HCT116 (cell line): Measurements from ENCODE around the gene MTA1.

Experiments
- CBX3 ChIP-seq: IDR thresholded peaks from 2 replicates; pipeline ENCODE4 v1.6.1; 2012; ENCODE audit warnings: low read depth
- EGR1 ChIP-seq: IDR thresholded peaks from 2 replicates; pipeline ENCODE4 v1.6.1; 2012; ENCODE audit warnings: low read depth
- ELF1 ChIP-seq: IDR thresholded peaks from 2 replicates; pipeline ENCODE4 v1.6.1; 2012; ENCODE audit warnings: low read depth, borderline replicate concordance
- EZH2 ChIP-seq: fragments of 200-600 bp; sonication (generic); IDR thresholded peaks from 2 replicates; pipeline ENCODE4 v1.6.1; 2017; ENCODE audit warnings: antibody characterized with exemption, mixed run types
- JUND ChIP-seq: IDR thresholded peaks from 2 replicates; pipeline ENCODE4 v1.6.1; 2012
- POLR2A ChIP-seq: IDR thresholded peaks from 2 replicates; pipeline ENCODE4 v1.7.0; 2011; ENCODE audit warnings: borderline replicate concordance; ENCODE audit not compliant: insufficient read depth, insufficient read length; ENCODE audit errors: extremely low read depth
- POLR2AphosphoS5 ChIP-seq: IDR thresholded peaks from 2 replicates; pipeline ENCODE4 v1.6.1; 2011; ENCODE audit warnings: mild to moderate bottlenecking, low read depth, low read length, moderate library complexity
- SIN3A ChIP-seq: IDR thresholded peaks from 2 replicates; pipeline ENCODE4 v1.6.1; 2012; ENCODE audit warnings: low read depth
- SP1 ChIP-seq: IDR thresholded peaks from 2 replicates; pipeline ENCODE4 v1.6.1; 2012; ENCODE audit warnings: low read depth
- YY1 ChIP-seq: IDR thresholded peaks from 2 replicates; pipeline ENCODE4 v1.6.1; 2011; ENCODE audit warnings: low read length, low read depth, moderate library complexity, mild to moderate bottlenecking; ENCODE audit not compliant: insufficient replicate concordance; ENCODE audit errors: extremely low read depth
- TF ChIP-seq, protein P1 (sequence below), 3 experiments: fragments of 200-600 bp in 1 of 3; sonication (generic) in 1 of 3; IDR thresholded peaks in 2 of 3; conservative IDR thresholded peaks in 1 of 3; 2 replicates each; pipeline ENCODE4 v1.5.1; 2012 to 2017; ENCODE audit warnings: low read depth in 2 of 3, low read length in 2 of 3, antibody characterized with exemption in 1 of 3, borderline replicate concordance in 1 of 3, control low read depth in 1 of 3, mild to moderate bottlenecking in 1 of 3, mixed read lengths in 1 of 3, mixed run types in 1 of 3, moderate library complexity in 1 of 3; ENCODE audit not compliant: insufficient read depth in 1 of 3
- TF ChIP-seq, protein P2 (sequence below): IDR thresholded peaks from 2 replicates; pipeline ENCODE4 v1.6.1; 2011; ENCODE audit warnings: mild to moderate bottlenecking, low read length, moderate library complexity; ENCODE audit not compliant: insufficient replicate concordance; ENCODE audit errors: extremely low read depth

DNA sequence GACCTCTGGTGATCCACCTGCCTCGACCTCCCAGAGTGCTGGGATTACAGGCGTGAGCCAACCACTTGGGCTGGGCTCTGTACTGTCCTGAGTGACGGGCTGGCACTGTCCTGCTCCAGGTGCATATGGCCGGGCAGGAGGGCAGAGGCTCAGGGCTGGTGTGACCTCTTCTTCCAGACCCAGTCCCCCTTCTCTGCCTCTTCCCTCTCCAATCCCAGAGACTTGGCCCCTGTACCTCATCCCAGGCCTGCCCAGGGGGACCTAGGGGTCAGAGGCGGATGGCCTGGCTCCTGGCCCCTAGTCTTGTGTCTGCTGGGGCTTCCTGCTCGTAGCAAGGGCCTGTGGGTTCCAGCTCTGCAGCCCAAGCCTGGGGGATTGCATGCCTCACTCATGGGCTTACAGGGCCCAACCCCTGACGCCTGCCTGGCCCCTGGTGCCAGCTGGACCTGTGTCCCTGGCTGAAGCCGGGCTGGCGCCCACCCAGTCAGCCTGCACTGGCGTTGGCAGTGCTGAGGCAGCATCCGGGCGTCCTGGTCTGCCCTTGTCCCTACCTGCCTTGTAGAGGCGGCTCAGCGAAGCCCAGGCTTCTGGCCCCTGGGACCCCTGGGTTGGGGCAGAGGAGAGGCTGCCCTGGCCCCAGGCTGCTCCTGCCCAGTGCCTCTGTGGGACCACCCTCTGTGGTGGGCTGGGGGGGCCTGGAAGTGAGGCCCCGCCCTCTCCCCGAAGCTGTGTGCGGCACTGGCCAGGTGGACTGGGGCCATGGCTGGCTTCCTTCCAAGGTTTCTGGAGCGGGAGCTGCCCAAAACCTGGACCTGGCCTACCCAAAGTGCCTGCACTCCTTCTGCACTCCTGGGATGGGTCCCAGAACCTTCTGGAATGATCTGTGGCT, 75.7 kb downstream of the MTA1 start:
- no peak for TF ChIP-seq YY1
- no peak for TF ChIP-seq EGR1
- TF ChIP-seq POLR2AphosphoS5, result no peak
- no peak for TF ChIP-seq EZH2
- TF ChIP-seq, protein P1, sequence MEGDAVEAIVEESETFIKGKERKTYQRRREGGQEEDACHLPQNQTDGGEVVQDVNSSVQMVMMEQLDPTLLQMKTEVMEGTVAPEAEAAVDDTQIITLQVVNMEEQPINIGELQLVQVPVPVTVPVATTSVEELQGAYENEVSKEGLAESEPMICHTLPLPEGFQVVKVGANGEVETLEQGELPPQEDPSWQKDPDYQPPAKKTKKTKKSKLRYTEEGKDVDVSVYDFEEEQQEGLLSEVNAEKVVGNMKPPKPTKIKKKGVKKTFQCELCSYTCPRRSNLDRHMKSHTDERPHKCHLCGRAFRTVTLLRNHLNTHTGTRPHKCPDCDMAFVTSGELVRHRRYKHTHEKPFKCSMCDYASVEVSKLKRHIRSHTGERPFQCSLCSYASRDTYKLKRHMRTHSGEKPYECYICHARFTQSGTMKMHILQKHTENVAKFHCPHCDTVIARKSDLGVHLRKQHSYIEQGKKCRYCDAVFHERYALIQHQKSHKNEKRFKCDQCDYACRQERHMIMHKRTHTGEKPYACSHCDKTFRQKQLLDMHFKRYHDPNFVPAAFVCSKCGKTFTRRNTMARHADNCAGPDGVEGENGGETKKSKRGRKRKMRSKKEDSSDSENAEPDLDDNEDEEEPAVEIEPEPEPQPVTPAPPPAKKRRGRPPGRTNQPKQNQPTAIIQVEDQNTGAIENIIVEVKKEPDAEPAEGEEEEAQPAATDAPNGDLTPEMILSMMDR (IDR thresholded peaks at IDR 0.05 in 2 of 3, conservative IDR thresholded peaks at IDR 0.05 in 1 of 3; ENCODE audit: borderline replicate concordance in 1 of 3, insufficient read depth in 1 of 3, low read depth in 2 of 3, low read length in 2 of 3), result no peak
- no peak for TF ChIP-seq JUND
- TF ChIP-seq, protein P2, sequence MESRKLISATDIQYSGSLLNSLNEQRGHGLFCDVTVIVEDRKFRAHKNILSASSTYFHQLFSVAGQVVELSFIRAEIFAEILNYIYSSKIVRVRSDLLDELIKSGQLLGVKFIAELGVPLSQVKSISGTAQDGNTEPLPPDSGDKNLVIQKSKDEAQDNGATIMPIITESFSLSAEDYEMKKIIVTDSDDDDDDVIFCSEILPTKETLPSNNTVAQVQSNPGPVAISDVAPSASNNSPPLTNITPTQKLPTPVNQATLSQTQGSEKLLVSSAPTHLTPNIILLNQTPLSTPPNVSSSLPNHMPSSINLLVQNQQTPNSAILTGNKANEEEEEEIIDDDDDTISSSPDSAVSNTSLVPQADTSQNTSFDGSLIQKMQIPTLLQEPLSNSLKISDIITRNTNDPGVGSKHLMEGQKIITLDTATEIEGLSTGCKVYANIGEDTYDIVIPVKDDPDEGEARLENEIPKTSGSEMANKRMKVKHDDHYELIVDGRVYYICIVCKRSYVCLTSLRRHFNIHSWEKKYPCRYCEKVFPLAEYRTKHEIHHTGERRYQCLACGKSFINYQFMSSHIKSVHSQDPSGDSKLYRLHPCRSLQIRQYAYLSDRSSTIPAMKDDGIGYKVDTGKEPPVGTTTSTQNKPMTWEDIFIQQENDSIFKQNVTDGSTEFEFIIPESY, result no peak
- no peak for TF ChIP-seq SP1
- no peak for TF ChIP-seq SIN3A
- no peak for TF ChIP-seq ELF1
- TF ChIP-seq CBX3, result no peak
- no peak for TF ChIP-seq POLR2A
